H9 (cell line): ENCODE measurements around the gene ITSN1. TPM values are rescaled to one million over a fixed set of nuclear protein-coding genes. Genes with fewer than 3 reads are reported as not detected.

Source experiments
- DNase-seq: peaks from one replicate; pipeline ENCODE4 v3.0.0-alpha.2; 2017
- H2AFZ ChIP-seq: one replicate; pipeline ENCODE4 v1.6.1; 2013; ENCODE audit warnings: mild to moderate bottlenecking, low read length, control low read depth, moderate library complexity
- H2AK5ac ChIP-seq: 2 replicates; pipeline ENCODE4 v1.6.1; 2013; ENCODE audit warnings: low read length, control low read depth, mixed read lengths; ENCODE audit not compliant: insufficient read length
- H2BK120ac ChIP-seq: one replicate; pipeline ENCODE4 v1.6.1; 2013; ENCODE audit warnings: low read depth, mild to moderate bottlenecking, low read length, control low read depth, inconsistent platforms; ENCODE audit not compliant: poor library complexity, severe bottlenecking
- H2BK12ac ChIP-seq: 2 replicates; pipeline ENCODE4 v1.6.1; 2013; ENCODE audit warnings: low read length, control low read depth, mixed read lengths, low read depth; ENCODE audit not compliant: insufficient read length
- H2BK15ac ChIP-seq: 2 replicates; pipeline ENCODE4 v1.6.1; 2013; ENCODE audit warnings: low read depth, low read length, control low read depth
- H2BK20ac ChIP-seq: one replicate; pipeline ENCODE4 v1.6.1; 2013; ENCODE audit warnings: low read depth, mild to moderate bottlenecking, low read length, control low read depth, inconsistent platforms; ENCODE audit not compliant: poor library complexity, severe bottlenecking
- H2BK5ac ChIP-seq: 2 replicates; pipeline ENCODE4 v1.6.1; 2013; ENCODE audit warnings: low read length, control low read depth, mixed read lengths; ENCODE audit not compliant: insufficient read length
- H3K14ac ChIP-seq: 2 replicates; pipeline ENCODE4 v1.6.1; 2013; ENCODE audit warnings: low read length, control low read depth; ENCODE audit not compliant: insufficient read depth
- H3K18ac ChIP-seq: 2 replicates; pipeline ENCODE4 v1.6.1; 2013; ENCODE audit warnings: low read depth, mild to moderate bottlenecking, mixed read lengths, low read length, control low read depth; ENCODE audit not compliant: insufficient read length
- H3K23ac ChIP-seq: 2 replicates; pipeline ENCODE4 v1.6.1; 2013; ENCODE audit warnings: low read length, control low read depth, mixed read lengths, low read depth; ENCODE audit not compliant: insufficient read length
- H3K23me2 ChIP-seq: 2 replicates; pipeline ENCODE4 v1.6.1; 2013; ENCODE audit warnings: low read depth, mild to moderate bottlenecking, mixed read lengths, low read length, control low read depth; ENCODE audit not compliant: insufficient read length, poor library complexity, severe bottlenecking
- H3K27ac ChIP-seq: 2 replicates; pipeline ENCODE4 v1.5.1; 2013; ENCODE audit warnings: low read length, control low read depth, mixed read lengths, low read depth; ENCODE audit not compliant: insufficient read length
- H3K27me3 ChIP-seq: 2 replicates; pipeline ENCODE4 v1.6.1; 2013; ENCODE audit warnings: low read length, control low read depth, inconsistent platforms; ENCODE audit not compliant: insufficient read depth
- H3K4ac ChIP-seq: 2 replicates; pipeline ENCODE4 v1.6.1; 2013; ENCODE audit warnings: low read depth, mild to moderate bottlenecking, control low read depth, inconsistent platforms, low read length, moderate library complexity
- H3K4me1 ChIP-seq: 2 replicates; pipeline ENCODE4 v1.6.1; 2013; ENCODE audit warnings: low read length, control low read depth, inconsistent platforms; ENCODE audit not compliant: insufficient read depth
- H3K4me2 ChIP-seq: 2 replicates; pipeline ENCODE4 v1.6.1; 2013; ENCODE audit warnings: low read length, control low read depth, mixed read lengths; ENCODE audit not compliant: insufficient read length, insufficient read depth
- H3K56ac ChIP-seq: 2 replicates; pipeline ENCODE4 v1.6.1; 2013; ENCODE audit warnings: low read depth, mild to moderate bottlenecking, mixed read lengths, low read length, control low read depth; ENCODE audit not compliant: insufficient read length
- H3K79me1 ChIP-seq: 2 replicates; pipeline ENCODE4 v1.6.1; 2013; ENCODE audit warnings: low read depth, mild to moderate bottlenecking, moderate library complexity, low read length, control low read depth, inconsistent platforms; ENCODE audit not compliant: insufficient read depth, poor library complexity, severe bottlenecking
- H3K79me2 ChIP-seq: 2 replicates; pipeline ENCODE4 v1.6.1; 2013; ENCODE audit warnings: low read length, control low read depth, inconsistent platforms; ENCODE audit not compliant: insufficient read depth
- H3K9ac ChIP-seq: 2 replicates; pipeline ENCODE4 v1.6.1; 2013; ENCODE audit warnings: low read length, control low read depth, mixed read lengths; ENCODE audit not compliant: insufficient read length; ENCODE audit errors: extremely low read depth
- H3K9me3 ChIP-seq: one replicate; pipeline ENCODE4 v1.6.1; 2013; ENCODE audit warnings: low read depth, low read length, inconsistent platforms; ENCODE audit not compliant: control insufficient read depth
- H3T11ph ChIP-seq: one replicate; pipeline ENCODE4 v1.6.1; 2013; ENCODE audit warnings: mild to moderate bottlenecking, low read length, control low read depth, inconsistent platforms
- H4K20me1 ChIP-seq: one replicate; pipeline ENCODE4 v1.6.1; 2013; ENCODE audit not compliant: control insufficient read depth, insufficient read length, insufficient read depth
- H4K5ac ChIP-seq: 2 replicates; pipeline ENCODE4 v1.6.1; 2013; ENCODE audit warnings: low read depth, mild to moderate bottlenecking, mixed read lengths, low read length, control low read depth; ENCODE audit not compliant: insufficient read length
- H4K8ac ChIP-seq: replicated peaks from 2 replicates; pipeline ENCODE4 v1.6.1; 2013; ENCODE audit warnings: low read length, control low read depth, mixed read lengths, low read depth; ENCODE audit not compliant: insufficient read length
- H4K91ac ChIP-seq: 2 replicates; pipeline ENCODE4 v1.6.1; 2013; ENCODE audit warnings: low read depth, mild to moderate bottlenecking, moderate library complexity, mixed read lengths, low read length, control low read depth; ENCODE audit not compliant: insufficient read length
- H3K27ac Mint-ChIP-seq, 3 experiments: 2 replicates in 2 of 3; 3 replicates in 1 of 3; pipeline ENCODE4 v1.8.0; 2020 to 2021; ENCODE audit warnings: mixed read lengths in 3 of 3, mild to moderate bottlenecking in 1 of 3, moderate library complexity in 1 of 3
- H3K27me3 Mint-ChIP-seq: 2 replicates; pipeline ENCODE4 v1.8.0; 2021; ENCODE audit warnings: low read depth, mild to moderate bottlenecking, moderate library complexity, mixed read lengths
- H3K36me3 Mint-ChIP-seq, 3 experiments: 2 replicates in 2 of 3; 3 replicates in 1 of 3; pipeline ENCODE4 v1.8.0; 2020 to 2021; ENCODE audit warnings: low read depth in 3 of 3, mixed read lengths in 3 of 3; ENCODE audit not compliant: insufficient read depth in 1 of 3
- H3K4me1 Mint-ChIP-seq, 2 experiments: 2 replicates each; pipeline ENCODE4 v1.8.0; 2020; ENCODE audit warnings: mixed read lengths in 2 of 2
- H3K4me3 Mint-ChIP-seq, 2 experiments: 2 replicates in 1 of 2; 3 replicates in 1 of 2; pipeline ENCODE4 v1.8.0; 2020 to 2021; ENCODE audit warnings: mild to moderate bottlenecking in 2 of 2, mixed read lengths in 2 of 2, moderate library complexity in 1 of 2
- H3K9me3 Mint-ChIP-seq, 2 experiments: 2 replicates in 1 of 2; 3 replicates in 1 of 2; pipeline ENCODE4 v1.8.0; 2020; ENCODE audit warnings: mild to moderate bottlenecking in 2 of 2, mixed read lengths in 2 of 2, moderate library complexity in 1 of 2
- CTCF ChIP-seq: fragments of 200-600 bp; sonication (generic); conservative IDR thresholded peaks from 3 replicates; pipeline ENCODE4 v1.8.0; 2021; ENCODE audit warnings: antibody characterized with exemption, mild to moderate bottlenecking
- WGBS: extraction: QIAGEN DNeasy Blood & Tissue Kit; methylation state at CpG from one replicate; pipeline ENCODE4 v1.1.7; 2013; ENCODE audit warnings: missing lambda C conversion rate, low lambda C conversion rate, mixed read lengths; ENCODE audit not compliant: insufficient read length; ENCODE audit errors: extremely low coverage; 5-methylcytosine and 5-hydroxymethylcytosine counted together
- total RNA-seq: library from RNA; stranded (reverse); gene quantifications from 2 replicates; pipeline ENCODE4 v1.2.1, GENCODE V29; 2021

The ITSN1 gene
- total RNA-seq, 1 experiment from 2014 or later: 94.2 TPM

- TF ChIP-seq CTCF: no peak
- Histone ChIP-seq H2BK12ac (no peak overlapping the region), H3K79me2 (peaks cover 30% of the 10 kb centered on the region; the same call in 1 of the 2 replicates), H3K79me1 (peaks cover 17% of the 10 kb centered on the region), H3K4me1 (no peaks in the 10 kb centered on the region), H3K23ac (no peak overlapping the region), H3K56ac (no peak overlapping the region), H3K9me3 (no peaks in the 10 kb centered on the region), H3K27me3 (no peaks in the 10 kb centered on the region), H3K4ac (no peak overlapping the region), H3K14ac (no peak overlapping the region), H3K9ac (no peak overlapping the region), H2AK5ac (no peak overlapping the region), H4K91ac (no peak overlapping the region), H4K20me1 (peaks cover 3% of the 10 kb centered on the region), H4K8ac (no peak overlapping the region), H2BK120ac (no peak overlapping the region), H2BK20ac (no peak overlapping the region), H2AFZ (no peak overlapping the region), H2BK5ac (no peak overlapping the region), H3K18ac (no peak overlapping the region), H4K5ac (no peak overlapping the region), H3K4me2 (no peak overlapping the region), H2BK15ac (no peak overlapping the region), H3K23me2 (no peaks in the 10 kb centered on the region), H3K27ac (no peak overlapping the region), H3T11ph (no peak overlapping the region)
- Mint-ChIP-seq H3K27me3 (no peaks in the 10 kb centered on the region), H3K4me3 (no peak overlapping the region), H3K36me3 (peaks cover 0 to 2% (median 0%) of the 10 kb centered on the region in 3 experiments; a peak in 1 of 7 replicates), H3K9me3 (no peaks in the 10 kb centered on the region), H3K27ac (no peak overlapping the region; a peak in 1 of 7 replicates), H3K4me1 (peaks cover 41% of the 10 kb centered on the region in 2 experiments)
- no peak for DNase-seq
- no CpG with 5 or more reads among the region's 2 CpGs for WGBS
These were observed 23.9 kb downstream of the ITSN1 start for GRCh38 chr21:33666153-33666552.
